ENCODE data around the gene RERE.

The RERE gene

DNA sequence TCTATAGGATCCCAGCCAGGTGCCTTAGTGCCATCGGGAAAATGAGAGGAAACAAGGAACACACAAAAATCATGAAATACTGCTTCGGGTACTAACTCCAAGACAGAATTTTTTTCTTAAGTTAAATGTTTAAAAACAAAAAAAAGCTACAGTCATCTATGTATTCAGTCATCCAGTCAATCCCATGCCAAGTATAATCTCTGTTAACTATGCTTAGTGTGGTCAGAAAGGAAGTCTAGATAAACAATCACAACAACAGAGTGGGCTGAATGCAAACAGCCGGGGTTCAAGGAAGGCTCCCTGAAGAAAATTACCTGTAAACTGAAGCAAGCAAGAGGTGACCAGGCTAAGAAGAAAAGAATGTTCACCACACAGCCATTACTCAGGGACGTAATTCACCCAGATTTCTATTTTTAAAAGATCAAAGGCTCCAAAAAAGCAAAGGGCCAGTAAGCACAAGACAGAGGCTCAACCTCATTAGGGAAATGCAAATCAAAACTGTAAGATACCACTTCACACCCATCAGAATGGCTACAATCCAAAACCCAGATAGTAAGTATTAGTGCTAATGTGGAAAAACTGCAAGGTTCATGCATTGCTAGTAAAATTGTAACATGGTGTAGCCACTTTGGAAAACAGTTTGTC is 53.0 kb downstream of the RERE start:
- no peak overlapping the region for H3K27ac ChIP-seq (ENCODE audit: low read depth, low read length)
- no peak overlapping the region for H3K4me3 ChIP-seq (ENCODE audit: low read depth, low read length)
- peaks cover 2% of the 10 kb centered on the region for H3K79me2 ChIP-seq (ENCODE audit: control insufficient read depth, insufficient read depth, low read length, poor library complexity)
- H2BK5ac ChIP-seq (ENCODE audit: low read depth, low read length, poor library complexity): no peak overlapping the region
- H2AK5ac ChIP-seq (ENCODE audit: low read length): no peak overlapping the region
- no peaks in the 10 kb centered on the region for H3K27me3 ChIP-seq (ENCODE audit: insufficient read depth, low read length)
- H2AFZ ChIP-seq (ENCODE audit: insufficient read depth, low read length, poor library complexity): no peak overlapping the region
- WGBS (ENCODE audit: extremely low coverage, insufficient coverage, insufficient read length): no CpG with 5 or more reads among the region's 4 CpGs
- H3K79me1 ChIP-seq (ENCODE audit: low read length): no peaks in the 10 kb centered on the region
- H2BK12ac ChIP-seq (ENCODE audit: low read length): no peak overlapping the region
- H3K36me3 ChIP-seq (ENCODE audit: control insufficient read depth in 1 of 2, insufficient read depth in 2 of 2, low read length in 2 of 2): no peaks in the 10 kb centered on the region
- H3K23ac ChIP-seq (ENCODE audit: low read length): no peak overlapping the region
- H2BK120ac ChIP-seq (ENCODE audit: insufficient read depth, low read length, poor library complexity): no peak overlapping the region
- no peak overlapping the region for H3K14ac ChIP-seq (ENCODE audit: low read length)
- H3K9ac ChIP-seq (ENCODE audit: low read length): no peak overlapping the region
- H3K4me2 ChIP-seq (ENCODE audit: low read length): no peak overlapping the region
- H4K12ac ChIP-seq (ENCODE audit: low read depth, low read length): no peak overlapping the region
- H3K4ac ChIP-seq (ENCODE audit: low read depth, low read length): no peak overlapping the region
- peaks cover 2 to 6% of the 10 kb centered on the region in 2 experiments for H3K4me1 ChIP-seq (ENCODE audit: control insufficient read depth in 1 of 2, insufficient read depth in 2 of 2, low read length in 2 of 2)
- H4K8ac ChIP-seq (ENCODE audit: low read depth, low read length): no peak overlapping the region
- no peaks in the 10 kb centered on the region for H3K9me3 ChIP-seq (ENCODE audit: insufficient read depth, low read depth, low read length)
- H4K91ac ChIP-seq (ENCODE audit: low read depth, low read length): no peak overlapping the region
- H3K18ac ChIP-seq (ENCODE audit: low read length): no peak overlapping the region
- DNase-seq: no peak

DNA sequence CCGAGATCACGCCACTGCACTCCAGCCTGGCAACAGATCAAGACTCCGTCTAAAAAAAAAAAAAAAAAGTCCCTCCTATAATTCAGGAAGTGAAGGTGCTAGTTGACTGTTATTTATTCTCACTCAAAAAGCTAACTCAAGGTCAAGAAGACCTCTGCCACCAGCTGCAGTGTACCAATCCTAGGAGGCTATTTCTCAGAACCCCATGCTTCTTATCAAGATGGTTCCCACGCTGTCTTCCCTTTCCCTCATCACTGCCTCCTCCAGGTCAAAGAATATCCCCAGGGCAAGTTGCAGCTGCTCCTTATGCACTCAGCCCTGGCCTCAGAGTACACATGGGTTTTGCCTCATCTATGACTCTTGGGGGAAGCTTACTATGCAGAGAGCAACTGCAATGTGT is 53.6 kb downstream of the RERE start:
- H3K27me3 ChIP-seq (ENCODE audit: insufficient read depth, low read length): no peaks in the 10 kb centered on the region
- no peak overlapping the region for H3K27ac ChIP-seq (ENCODE audit: low read depth, low read length)
- H3K4ac ChIP-seq (ENCODE audit: low read depth, low read length): no peak overlapping the region

DNA sequence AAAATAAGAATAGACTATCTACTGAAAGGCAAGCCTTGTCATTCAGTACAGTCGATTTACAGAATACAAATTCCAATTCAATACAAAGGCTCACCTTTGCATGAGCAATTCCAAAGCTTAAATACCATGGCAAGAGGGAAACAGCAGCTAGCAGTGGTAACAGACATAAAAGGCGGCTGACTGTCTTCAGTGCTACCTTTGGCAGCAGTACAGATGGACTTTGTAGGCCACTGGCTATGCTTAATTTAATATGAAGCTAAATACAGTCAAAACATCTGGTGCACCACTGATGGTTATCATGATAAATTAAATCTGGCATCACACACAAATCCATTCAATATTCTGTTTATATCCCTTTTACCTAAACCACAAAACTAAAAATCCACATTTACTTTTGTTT is 62.4 kb downstream of the RERE start:
- no peak overlapping the region for H3K4me3 ChIP-seq (ENCODE audit: low read depth, low read length)
- no peak overlapping the region for H4K12ac ChIP-seq (ENCODE audit: low read depth, low read length)
- H3K27ac ChIP-seq (ENCODE audit: low read depth, low read length): no peak overlapping the region
- H4K8ac ChIP-seq (ENCODE audit: low read depth, low read length): no peak overlapping the region
- no peak overlapping the region for H2AK5ac ChIP-seq (ENCODE audit: low read length)
- H3K23ac ChIP-seq (ENCODE audit: low read length): no peak overlapping the region
- H3K18ac ChIP-seq (ENCODE audit: low read length): no peak overlapping the region
- no peak overlapping the region for H3K9ac ChIP-seq (ENCODE audit: low read length)
- WGBS (ENCODE audit: extremely low coverage, insufficient coverage, insufficient read length): no CpG with 5 or more reads among the region's 2 CpGs
- no peak overlapping the region for H2AFZ ChIP-seq (ENCODE audit: insufficient read depth, low read length, poor library complexity)
- H2BK120ac ChIP-seq (ENCODE audit: insufficient read depth, low read length, poor library complexity): no peak overlapping the region
- no peaks in the 10 kb centered on the region for H3K79me2 ChIP-seq (ENCODE audit: control insufficient read depth, insufficient read depth, low read length, poor library complexity)
- H3K36me3 ChIP-seq (ENCODE audit: control insufficient read depth in 1 of 2, insufficient read depth in 2 of 2, low read length in 2 of 2): peaks cover 0 to 2% of the 10 kb centered on the region in 2 experiments
- no peak overlapping the region for H3K4me2 ChIP-seq (ENCODE audit: low read length)
- H2BK5ac ChIP-seq (ENCODE audit: low read depth, low read length, poor library complexity): no peak overlapping the region
- DNase-seq: no peak
- no peaks in the 10 kb centered on the region for H3K27me3 ChIP-seq (ENCODE audit: insufficient read depth, low read length)
- no peak overlapping the region for H3K14ac ChIP-seq (ENCODE audit: low read length)
- H3K9me3 ChIP-seq (ENCODE audit: insufficient read depth, low read depth, low read length): no peaks in the 10 kb centered on the region
- no peak overlapping the region for H2BK12ac ChIP-seq (ENCODE audit: low read length)
- no peak overlapping the region for H3K4ac ChIP-seq (ENCODE audit: low read depth, low read length)
- H4K91ac ChIP-seq (ENCODE audit: low read depth, low read length): no peak overlapping the region
- no peaks in the 10 kb centered on the region for H3K79me1 ChIP-seq (ENCODE audit: low read length)
- no peaks in the 10 kb centered on the region for H3K4me1 ChIP-seq (ENCODE audit: control insufficient read depth in 1 of 2, insufficient read depth in 2 of 2, low read length in 2 of 2)

More for the DNA sequence above, 53.6 kb downstream of the RERE start:
- peak in 1 of 2 donors; percentile 20 for DNase-seq
- H2AK5ac ChIP-seq (ENCODE audit: low read length): no peak overlapping the region
- no peak overlapping the region for H2BK12ac ChIP-seq (ENCODE audit: low read length)
- no peak overlapping the region for H3K23ac ChIP-seq (ENCODE audit: low read length)
- no peak overlapping the region for H4K12ac ChIP-seq (ENCODE audit: low read depth, low read length)
- peaks cover 2 to 6% of the 10 kb centered on the region in 2 experiments for H3K4me1 ChIP-seq (ENCODE audit: control insufficient read depth in 1 of 2, insufficient read depth in 2 of 2, low read length in 2 of 2)
- no peak overlapping the region for H3K4me2 ChIP-seq (ENCODE audit: low read length)
- WGBS (ENCODE audit: extremely low coverage, insufficient coverage, insufficient read length): no CpG with 5 or more reads among the region's 4 CpGs
- H4K91ac ChIP-seq (ENCODE audit: low read depth, low read length): no peak overlapping the region
- H3K9me3 ChIP-seq (ENCODE audit: insufficient read depth, low read depth, low read length): no peaks in the 10 kb centered on the region
- H2AFZ ChIP-seq (ENCODE audit: insufficient read depth, low read length, poor library complexity): no peak overlapping the region
- no peak overlapping the region for H2BK120ac ChIP-seq (ENCODE audit: insufficient read depth, low read length, poor library complexity)
- no peaks in the 10 kb centered on the region for H3K79me1 ChIP-seq (ENCODE audit: low read length)
- no peak overlapping the region for H3K9ac ChIP-seq (ENCODE audit: low read length)
- H3K4me3 ChIP-seq (ENCODE audit: low read depth, low read length): no peak overlapping the region
- no peaks in the 10 kb centered on the region for H3K36me3 ChIP-seq (ENCODE audit: control insufficient read depth in 1 of 2, insufficient read depth in 2 of 2, low read length in 2 of 2)
- no peak overlapping the region for H3K14ac ChIP-seq (ENCODE audit: low read length)
- H3K18ac ChIP-seq (ENCODE audit: low read length): no peak overlapping the region
- no peak overlapping the region for H4K8ac ChIP-seq (ENCODE audit: low read depth, low read length)
- H2BK5ac ChIP-seq (ENCODE audit: low read depth, low read length, poor library complexity): no peak overlapping the region
- H3K79me2 ChIP-seq (ENCODE audit: control insufficient read depth, insufficient read depth, low read length, poor library complexity): peaks cover 2% of the 10 kb centered on the region

DNA sequence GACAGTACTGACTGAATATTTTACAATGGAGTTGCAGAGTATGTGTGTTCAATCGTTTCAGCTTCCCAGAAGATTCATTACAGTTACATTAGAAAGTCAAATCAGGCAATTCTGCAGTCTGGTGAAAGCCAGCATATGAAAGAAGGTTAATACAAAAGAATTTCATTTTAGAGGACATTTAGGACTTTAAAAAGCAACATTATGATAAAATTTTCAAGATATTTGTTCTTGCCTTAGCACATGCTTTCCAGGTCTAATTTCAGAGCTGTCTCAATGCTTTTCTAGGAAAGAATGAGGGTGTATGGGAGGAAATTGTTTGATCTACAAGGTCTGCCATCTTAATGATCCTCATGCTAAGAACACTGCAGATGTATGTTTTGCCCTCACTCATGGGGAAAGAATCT is 63.2 kb downstream of the RERE start:
- no peak overlapping the region for H4K12ac ChIP-seq (ENCODE audit: low read depth, low read length)
- no peak overlapping the region for H3K23ac ChIP-seq (ENCODE audit: low read length)
- H3K36me3 ChIP-seq (ENCODE audit: control insufficient read depth in 1 of 2, insufficient read depth in 2 of 2, low read length in 2 of 2): peaks cover 0 to 2% of the 10 kb centered on the region in 2 experiments
- no peak overlapping the region for H2BK5ac ChIP-seq (ENCODE audit: low read depth, low read length, poor library complexity)
- H3K9me3 ChIP-seq (ENCODE audit: insufficient read depth, low read depth, low read length): no peaks in the 10 kb centered on the region
- H3K27me3 ChIP-seq (ENCODE audit: insufficient read depth, low read length): no peaks in the 10 kb centered on the region
- peak in 1 of 2 donors; percentile 11 for DNase-seq
- no peak overlapping the region for H2BK12ac ChIP-seq (ENCODE audit: low read length)
- H3K79me1 ChIP-seq (ENCODE audit: low read length): no peaks in the 10 kb centered on the region
- H3K4me1 ChIP-seq (ENCODE audit: control insufficient read depth in 1 of 2, insufficient read depth in 2 of 2, low read length in 2 of 2): no peaks in the 10 kb centered on the region
- H3K4ac ChIP-seq (ENCODE audit: low read depth, low read length): no peak overlapping the region
- H3K14ac ChIP-seq (ENCODE audit: low read length): no peak overlapping the region
- no peak overlapping the region for H4K8ac ChIP-seq (ENCODE audit: low read depth, low read length)
- H3K9ac ChIP-seq (ENCODE audit: low read length): no peak overlapping the region
- H3K4me3 ChIP-seq (ENCODE audit: low read depth, low read length): no peak overlapping the region
- no peak overlapping the region for H2BK120ac ChIP-seq (ENCODE audit: insufficient read depth, low read length, poor library complexity)
- no peak overlapping the region for H3K27ac ChIP-seq (ENCODE audit: low read depth, low read length)
- no peak overlapping the region for H2AFZ ChIP-seq (ENCODE audit: insufficient read depth, low read length, poor library complexity)
- no peak overlapping the region for H4K91ac ChIP-seq (ENCODE audit: low read depth, low read length)
- no peaks in the 10 kb centered on the region for H3K79me2 ChIP-seq (ENCODE audit: control insufficient read depth, insufficient read depth, low read length, poor library complexity)
- no peak overlapping the region for H3K18ac ChIP-seq (ENCODE audit: low read length)
- H3K4me2 ChIP-seq (ENCODE audit: low read length): no peak overlapping the region
- H2AK5ac ChIP-seq (ENCODE audit: low read length): no peak overlapping the region
- no CpG with 5 or more reads among the region's 1 CpG for WGBS (ENCODE audit: extremely low coverage, insufficient coverage, insufficient read length)
